Activated CD4-positive, alpha-beta T cell treated with anti-CD3 and anti-CD28 coated beads for 24 hours (primary cell): ENCODE data around the gene LGALS13.

Experiments used
- DNase-seq, 2 donors: peaks; one replicate each; pipeline ENCODE4 v3.0.0-alpha.2; 2020; ENCODE audit warnings: low read depth in 2 of 2

LGALS13 gene, protein sequence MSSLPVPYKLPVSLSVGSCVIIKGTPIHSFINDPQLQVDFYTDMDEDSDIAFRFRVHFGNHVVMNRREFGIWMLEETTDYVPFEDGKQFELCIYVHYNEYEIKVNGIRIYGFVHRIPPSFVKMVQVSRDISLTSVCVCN

DNA sequence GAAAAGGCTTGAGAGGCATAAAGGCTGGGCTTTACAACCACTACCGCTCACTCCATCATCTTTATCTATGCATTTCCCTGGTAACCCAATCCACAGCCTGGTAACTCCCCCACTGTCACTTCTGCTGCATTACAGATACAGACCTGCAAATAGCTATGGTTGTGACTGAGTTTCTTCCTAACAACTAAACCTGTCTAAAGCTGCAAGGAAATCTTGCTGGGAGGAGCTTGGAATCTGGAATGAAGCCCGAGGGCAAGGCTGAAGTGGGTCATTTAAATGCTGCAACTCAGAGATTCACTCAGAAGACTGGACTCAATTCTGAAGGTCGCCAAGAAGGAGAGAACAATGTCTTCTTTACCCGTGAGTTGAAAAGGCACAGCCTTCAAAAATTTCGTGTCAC lies at the start of gene LGALS13:
Gene LGALS13, plus strand, starts transcription at position 301 of the 400 bp plus-strand sequence. Its CDS starts 45 bp downstream, at position 346.
- no peak for DNase-seq

- no peak for DNase-seq
Measured at GRCh38 chr19:39553082-39553652, 49.2 kb upstream of the LGALS13 start.

DNA sequence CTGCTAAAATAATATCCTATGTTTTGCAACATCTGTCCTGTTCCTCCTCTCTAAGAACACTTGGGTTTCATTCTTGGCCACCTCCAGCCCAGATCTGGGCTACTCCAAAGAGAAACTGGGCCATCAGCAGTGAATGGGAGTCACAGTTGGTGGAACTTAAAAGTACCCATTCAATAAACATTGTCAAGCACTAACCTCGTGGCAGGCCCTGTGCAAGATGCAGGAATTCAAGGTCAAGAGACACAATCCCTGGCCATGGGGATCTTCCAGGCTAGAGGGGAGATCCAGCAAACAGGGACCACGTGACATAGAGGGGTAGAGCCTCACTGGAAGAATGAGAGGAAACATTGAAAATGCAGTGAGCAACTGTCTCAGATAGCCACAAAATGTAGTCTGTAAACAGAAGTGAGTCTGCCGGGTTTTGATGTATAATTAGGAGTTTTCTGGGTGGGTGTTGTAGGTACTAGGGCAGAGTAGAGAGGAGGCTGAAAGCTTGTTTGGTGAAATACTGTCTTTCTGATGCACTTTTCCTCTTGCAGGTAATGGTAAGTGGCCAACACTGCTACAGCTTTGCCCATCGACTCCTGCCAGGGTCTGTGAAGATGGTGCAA lies 47.5 kb upstream of the LGALS13 start:
- DNase-seq = no peak

DNA sequence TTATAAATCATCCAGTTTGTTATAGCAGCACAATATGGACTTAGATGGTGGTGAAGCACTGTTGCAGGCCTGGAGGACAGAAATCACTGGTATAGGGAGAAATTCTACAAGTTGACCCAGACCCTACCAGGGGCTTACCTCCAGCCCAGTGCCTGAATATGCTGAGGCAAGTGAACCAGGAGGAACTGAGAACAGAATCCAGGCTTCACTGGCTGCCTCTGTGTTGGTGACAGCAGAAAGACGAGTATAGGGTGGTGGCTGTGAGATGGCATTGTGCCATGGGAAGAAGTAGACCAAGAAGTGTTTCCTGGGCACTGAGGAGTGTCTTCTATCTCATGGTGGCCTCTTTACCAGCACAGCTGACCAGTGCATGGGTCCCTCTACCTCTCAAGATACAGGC lies 46.4 kb upstream of the LGALS13 start:
- no peak for DNase-seq

GRCh38 chr19:39557811-39558623 lies 44.3 kb upstream of the LGALS13 start:
- no peak for DNase-seq

- DNase-seq = no peak
Measured at GRCh38 chr19:39558624-39559117, 43.7 kb upstream of the LGALS13 start.

DNA sequence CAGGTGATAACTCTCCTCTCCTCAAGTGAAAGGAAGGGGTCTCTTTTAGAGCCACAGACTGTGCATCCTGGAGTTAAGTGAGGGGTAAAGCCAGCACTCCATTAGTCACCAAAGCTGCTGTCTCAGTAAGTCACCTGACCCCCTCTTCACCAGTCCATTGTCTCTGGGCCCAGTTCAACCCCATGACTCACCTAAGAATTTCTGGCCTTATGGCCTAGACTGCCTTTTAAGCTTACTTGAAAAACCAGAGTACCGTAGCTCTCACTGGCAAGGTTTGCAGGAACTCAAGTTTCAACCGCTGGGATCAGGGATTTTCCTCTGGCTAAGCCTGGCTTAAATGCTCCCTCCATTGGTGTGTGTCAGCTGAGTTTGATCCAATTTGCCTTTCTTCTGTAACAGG lies 38.9 kb upstream of the LGALS13 start:
- no peak for DNase-seq

GRCh38 chr19:39566064-39566463 lies 36.3 kb upstream of the LGALS13 start:
- no peak for DNase-seq

GRCh38 chr19:39568604-39569003 lies 33.7 kb upstream of the LGALS13 start:
- DNase-seq = no peak

DNA sequence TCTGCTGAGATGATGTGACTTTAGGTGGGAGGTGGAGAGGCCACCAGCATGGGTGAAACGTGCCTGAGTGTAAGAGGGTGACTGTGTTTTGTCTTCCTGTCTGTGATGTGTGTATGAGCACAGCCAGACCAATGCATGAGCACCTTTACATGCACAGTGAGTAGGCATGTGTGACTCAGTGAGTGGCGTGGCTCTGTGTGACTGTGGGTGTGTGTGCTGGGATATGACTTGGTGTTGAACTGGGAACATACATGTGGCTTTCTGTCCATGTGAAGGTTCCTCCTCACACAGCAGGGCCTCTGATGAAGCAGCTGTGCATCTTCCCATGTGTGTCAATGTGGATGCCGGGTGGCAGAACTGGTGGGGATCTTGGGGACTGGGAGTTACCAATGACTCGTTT lies 19.9 kb upstream of the LGALS13 start:
- peak in 1 of 2 donors; percentile 14 for DNase-seq

DNA sequence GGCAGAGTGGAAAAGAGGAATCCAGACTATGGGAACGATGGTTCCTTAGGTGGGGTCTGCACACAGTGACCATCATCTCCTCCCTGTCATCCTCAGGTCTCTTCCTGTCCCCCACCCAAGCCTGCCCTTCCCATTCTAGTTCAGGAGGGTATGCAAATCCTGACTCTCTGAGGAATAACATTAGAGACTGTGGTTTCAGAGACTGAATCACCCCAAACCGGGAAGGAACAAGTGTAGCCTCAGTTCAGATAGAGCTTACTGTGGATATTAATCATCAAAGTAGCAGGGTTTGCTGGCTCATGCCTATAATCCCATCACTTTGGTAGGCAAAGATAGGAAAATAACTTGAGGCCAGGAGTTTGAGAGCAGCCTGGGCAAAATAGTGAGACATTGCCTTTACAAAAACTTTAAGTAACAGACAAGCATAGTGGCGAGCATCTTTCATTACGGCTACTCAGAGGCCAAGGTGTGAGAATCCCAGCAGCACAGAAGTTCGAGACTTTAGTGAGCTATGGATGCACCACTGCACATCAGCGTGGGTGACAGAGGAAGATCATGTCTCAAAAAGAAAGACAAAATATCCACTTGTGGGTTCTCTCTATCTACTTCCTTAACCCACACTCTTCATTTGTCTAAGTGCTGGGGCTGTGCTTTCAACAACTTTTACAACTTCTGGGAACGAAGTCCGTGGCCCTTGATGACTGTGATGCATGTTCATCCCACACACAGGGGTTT lies 19.3 kb upstream of the LGALS13 start:
- no peak for DNase-seq

GRCh38 chr19:39587496-39587895 lies 14.8 kb upstream of the LGALS13 start:
- DNase-seq = no peak

- DNase-seq = no peak
Measured at GRCh38 chr19:39588066-39588465, 14.3 kb upstream of the LGALS13 start.

DNA sequence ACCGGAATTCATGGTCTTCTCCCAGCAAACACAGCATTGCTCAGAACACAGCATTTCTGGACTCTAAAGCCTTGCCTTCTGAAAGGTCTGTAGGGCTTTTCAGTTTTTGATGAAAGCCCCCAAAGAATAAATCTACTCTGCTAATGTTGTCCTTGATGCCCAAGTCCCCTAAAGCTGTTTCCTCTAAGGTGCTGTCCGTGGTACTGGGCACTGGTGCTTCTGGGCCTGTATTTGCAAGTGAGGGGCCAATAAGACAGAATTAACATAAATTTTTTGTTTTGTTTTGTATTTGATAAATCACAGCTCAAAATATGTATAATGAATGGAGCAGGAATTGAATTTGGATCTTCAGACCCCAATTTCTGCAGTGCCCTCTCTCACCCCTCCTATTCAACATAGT lies 12.1 kb upstream of the LGALS13 start:
- no peak for DNase-seq

DNA sequence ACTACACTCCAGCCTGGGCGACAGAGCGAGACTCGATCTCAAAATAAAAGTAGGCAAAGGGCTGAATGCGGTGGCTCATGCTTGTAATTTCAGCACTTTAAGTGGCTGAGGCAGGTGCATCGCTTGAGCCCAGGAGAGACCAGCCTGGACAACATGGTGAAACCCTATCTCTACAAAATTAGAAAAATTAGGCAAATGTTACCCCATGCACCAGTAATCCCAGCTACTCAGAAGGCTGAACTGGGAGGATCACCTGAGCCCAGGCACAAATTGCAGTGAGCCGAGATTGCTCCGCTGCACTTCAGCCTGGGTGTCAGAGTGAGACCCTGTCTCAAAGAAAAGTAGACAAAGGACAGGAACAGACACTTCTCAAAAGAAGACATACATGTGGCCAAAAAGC lies 9.9 kb upstream of the LGALS13 start:
- no peak for DNase-seq

- no peak for DNase-seq
Measured at GRCh38 chr19:39595950-39596349, 6.4 kb upstream of the LGALS13 start.

- DNase-seq = no peak
Measured at GRCh38 chr19:39596911-39597310, 5.4 kb upstream of the LGALS13 start.

DNA sequence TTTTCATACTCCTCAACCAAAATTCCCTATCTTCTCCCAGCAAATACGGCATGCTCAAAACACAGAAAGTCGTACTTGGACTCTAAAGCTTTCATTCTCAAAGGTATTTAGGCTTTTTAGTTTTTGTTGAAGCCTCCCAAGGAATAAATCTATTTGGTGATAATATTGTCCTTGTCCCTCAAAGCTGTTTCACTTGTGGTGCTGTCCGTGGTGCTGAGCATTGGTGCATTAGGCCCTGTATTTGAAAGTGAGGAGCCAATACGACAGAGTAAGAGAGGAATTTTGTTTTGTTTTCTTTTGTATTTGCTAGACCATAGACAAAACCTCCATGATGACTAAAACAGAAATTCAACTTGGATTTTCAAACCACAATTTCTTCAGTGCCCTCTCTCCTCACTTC lies 3.2 kb upstream of the LGALS13 start:
- peak in 1 of 2 donors; percentile 30 for DNase-seq

DNA sequence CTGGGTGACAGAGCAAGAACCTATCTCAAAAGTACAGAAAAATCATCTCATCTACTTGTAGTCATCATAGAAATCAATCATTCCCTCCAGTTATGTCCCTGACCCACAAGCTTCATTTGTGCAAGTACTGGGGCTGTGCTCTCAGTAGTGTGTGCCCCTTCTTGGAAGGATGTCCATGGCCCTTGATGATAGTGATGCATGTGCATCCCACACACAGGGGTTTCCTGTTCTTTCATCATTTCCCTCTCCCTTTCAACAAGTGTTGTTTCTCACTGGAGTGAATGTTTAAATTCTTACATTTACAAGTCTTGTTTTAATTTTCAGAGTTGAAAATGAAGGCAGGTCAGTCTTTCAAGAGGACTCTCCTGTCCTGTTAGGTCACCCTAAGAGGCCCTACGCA lies 1.5 kb downstream of the LGALS13 start:
- DNase-seq = no peak

GRCh38 chr19:39607021-39607420 lies 4.7 kb downstream of the LGALS13 start:
- no peak for DNase-seq

GRCh38 chr19:39607561-39607960 lies 5.2 kb downstream of the LGALS13 start:
- no peak for DNase-seq

GRCh38 chr19:39613597-39613996 lies 11.3 kb downstream of the LGALS13 start:
- no peak for DNase-seq
